A673 (cell line): Measurements from ENCODE around the gene TOLLIP. TPM values are rescaled to one million over a fixed set of nuclear protein-coding genes. Genes with fewer than 3 reads are reported as not detected.

Experiments used
- BruUV-seq: library from RNA; stranded (reverse); fragments of 400-500 nt; replicated peaks from 2 replicates; lab custom pipeline; 2021; lab: Mats Ljungman, UMichigan
- CTCF ChIA-PET: fragments of 300-600 bp; sonication (Branson Sonifier 250); formaldehyde crosslinking; loops from one replicate; lab custom pipeline; 2022; ENCODE audit warnings: antibody characterized with exemption; lab: Charles Lee
- POLR2A ChIA-PET: fragments of 300-600 bp; sonication (Branson Sonifier 250); formaldehyde crosslinking; loops from one replicate; lab custom pipeline; 2022; ENCODE audit warnings: antibody characterized with exemption; ENCODE audit not compliant: low non-redundant PET; lab: Charles Lee
- DNase-seq: peaks from one replicate; pipeline ENCODE4 v3.0.0-alpha.2; 2015; ENCODE audit warnings: low spot score
- H3K27ac ChIP-seq: fragments of 200-600 bp; sonication (generic); 2 replicates; pipeline ENCODE4 v1.5.1; 2016; ENCODE audit warnings: mixed run types, low read depth, mild to moderate bottlenecking, mixed read lengths, antibody characterized with exemption, low read length; ENCODE audit not compliant: poor library complexity, severe bottlenecking
- H3K27me3 ChIP-seq: fragments of 200-600 bp; sonication (generic); replicated peaks from 2 replicates; pipeline ENCODE4 v1.6.1; 2017; ENCODE audit warnings: mixed run types, low read depth, mild to moderate bottlenecking, mixed read lengths, antibody characterized with exemption, low read length; ENCODE audit not compliant: insufficient read depth, poor library complexity
- H3K36me3 ChIP-seq: fragments of 200-600 bp; sonication (generic); 2 replicates; pipeline ENCODE4 v1.6.1; 2016; ENCODE audit warnings: mixed run types, mild to moderate bottlenecking, mixed read lengths, antibody characterized with exemption, low read length; ENCODE audit not compliant: insufficient read depth, poor library complexity, severe bottlenecking
- H3K4me1 ChIP-seq: fragments of 200-600 bp; sonication (generic); 2 replicates; pipeline ENCODE4 v1.6.1; 2017; ENCODE audit warnings: mixed run types, mild to moderate bottlenecking, mixed read lengths, antibody characterized with exemption, low read length; ENCODE audit not compliant: insufficient read depth, poor library complexity, severe bottlenecking
- H3K4me3 ChIP-seq: fragments of 200-600 bp; sonication (generic); 2 replicates; pipeline ENCODE4 v1.5.1; 2016; ENCODE audit warnings: low read depth, mixed run types, mild to moderate bottlenecking, mixed read lengths, low read length; ENCODE audit not compliant: poor library complexity, severe bottlenecking
- H3K9me3 ChIP-seq: fragments of 200-600 bp; sonication (generic); 2 replicates; pipeline ENCODE4 v1.6.1; 2016; ENCODE audit warnings: mixed run types, low read depth, mild to moderate bottlenecking, mixed read lengths, antibody characterized with exemption, low read length; ENCODE audit not compliant: poor library complexity, severe bottlenecking
- EZH2 ChIP-seq: fragments of 200-600 bp; sonication (generic); IDR thresholded peaks from 2 replicates; pipeline ENCODE4 v1.6.1; 2017; ENCODE audit warnings: borderline replicate concordance, low read depth, mild to moderate bottlenecking, mixed read lengths, antibody characterized with exemption, low read length; ENCODE audit not compliant: poor library complexity, severe bottlenecking
- intact Hi-C: fragments of 100-400 bp; cut with micrococcal nuclease; formaldehyde crosslinking; loops from one replicate; pipeline ENCODE4 v1.10.0; 2022; ENCODE audit not compliant: unreplicated experiment
- total RNA-seq: library from RNA; stranded (reverse); gene quantifications from 2 replicates; pipeline ENCODE4 v1.2.3, GENCODE V29; 2021
- TF ChIP-seq, protein P1 (sequence below): fragments of 300-800, 200-600 bp; sonication (generic); conservative IDR thresholded peaks from 2 replicates; pipeline ENCODE4 v1.5.1; 2017; ENCODE audit warnings: low read depth, mild to moderate bottlenecking, antibody characterized with exemption, low read length, moderate library complexity, mixed read lengths

Gene TOLLIP
- total RNA-seq, 1 experiment from 2014 or later = 32.5 TPM

DNA sequence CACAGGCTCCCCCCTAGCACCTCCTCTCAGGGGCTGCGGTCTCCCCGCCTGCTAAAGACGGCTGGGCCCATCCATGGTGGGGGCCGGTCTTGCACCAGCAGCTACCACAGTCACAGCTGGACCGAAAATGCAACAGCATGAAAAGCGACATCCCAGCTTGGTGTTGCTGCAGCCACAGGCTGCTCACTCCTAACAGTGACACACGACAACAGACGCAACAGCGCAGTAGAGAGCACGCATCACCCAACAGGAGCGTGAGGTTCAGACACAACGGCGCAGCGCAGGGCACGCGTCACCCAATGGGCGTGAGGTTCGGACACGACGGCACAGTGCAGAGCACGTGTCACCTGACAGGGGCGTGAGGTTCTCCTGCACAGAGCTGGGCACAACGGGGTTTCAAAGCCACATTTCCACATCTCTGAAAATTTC is 24.1 kb downstream of the TOLLIP start:
- POLR2A ChIA-PET = no interaction called here
- no peak for DNase-seq
- intact Hi-C loops = no loop called here
- Histone ChIP-seq H3K36me3 (no peaks in the 10 kb centered on the region), H3K9me3 (no peaks in the 10 kb centered on the region), H3K4me1 (no peaks in the 10 kb centered on the region), H3K4me3 (no peak overlapping the region), H3K27me3 (no peaks in the 10 kb centered on the region), H3K27ac (no peak overlapping the region)
- no TSS peak for BruUV-seq
- CTCF ChIA-PET = no interaction called here
- TF ChIP-seq, protein P1, sequence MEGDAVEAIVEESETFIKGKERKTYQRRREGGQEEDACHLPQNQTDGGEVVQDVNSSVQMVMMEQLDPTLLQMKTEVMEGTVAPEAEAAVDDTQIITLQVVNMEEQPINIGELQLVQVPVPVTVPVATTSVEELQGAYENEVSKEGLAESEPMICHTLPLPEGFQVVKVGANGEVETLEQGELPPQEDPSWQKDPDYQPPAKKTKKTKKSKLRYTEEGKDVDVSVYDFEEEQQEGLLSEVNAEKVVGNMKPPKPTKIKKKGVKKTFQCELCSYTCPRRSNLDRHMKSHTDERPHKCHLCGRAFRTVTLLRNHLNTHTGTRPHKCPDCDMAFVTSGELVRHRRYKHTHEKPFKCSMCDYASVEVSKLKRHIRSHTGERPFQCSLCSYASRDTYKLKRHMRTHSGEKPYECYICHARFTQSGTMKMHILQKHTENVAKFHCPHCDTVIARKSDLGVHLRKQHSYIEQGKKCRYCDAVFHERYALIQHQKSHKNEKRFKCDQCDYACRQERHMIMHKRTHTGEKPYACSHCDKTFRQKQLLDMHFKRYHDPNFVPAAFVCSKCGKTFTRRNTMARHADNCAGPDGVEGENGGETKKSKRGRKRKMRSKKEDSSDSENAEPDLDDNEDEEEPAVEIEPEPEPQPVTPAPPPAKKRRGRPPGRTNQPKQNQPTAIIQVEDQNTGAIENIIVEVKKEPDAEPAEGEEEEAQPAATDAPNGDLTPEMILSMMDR = no peak
- TF ChIP-seq EZH2 = no peak

- Histone ChIP-seq H3K9me3 (no peaks in the 10 kb centered on the region), H3K4me1 (no peaks in the 10 kb centered on the region), H3K36me3 (peaks cover 3% of the 10 kb centered on the region), H3K27me3 (no peaks in the 10 kb centered on the region), H3K27ac (no peak overlapping the region), H3K4me3 (no peak overlapping the region)
- no peak for TF ChIP-seq EZH2
- TF ChIP-seq, protein P1 = no peak
- ChIA-PET POLR2A (no interaction called here), CTCF (no interaction called here)
- BruUV-seq = no TSS peak
- intact Hi-C loops = no loop called here
- no peak for DNase-seq
Observed at GRCh38 chr11:1283906-1284305, 25.5 kb downstream of the TOLLIP start.

DNA sequence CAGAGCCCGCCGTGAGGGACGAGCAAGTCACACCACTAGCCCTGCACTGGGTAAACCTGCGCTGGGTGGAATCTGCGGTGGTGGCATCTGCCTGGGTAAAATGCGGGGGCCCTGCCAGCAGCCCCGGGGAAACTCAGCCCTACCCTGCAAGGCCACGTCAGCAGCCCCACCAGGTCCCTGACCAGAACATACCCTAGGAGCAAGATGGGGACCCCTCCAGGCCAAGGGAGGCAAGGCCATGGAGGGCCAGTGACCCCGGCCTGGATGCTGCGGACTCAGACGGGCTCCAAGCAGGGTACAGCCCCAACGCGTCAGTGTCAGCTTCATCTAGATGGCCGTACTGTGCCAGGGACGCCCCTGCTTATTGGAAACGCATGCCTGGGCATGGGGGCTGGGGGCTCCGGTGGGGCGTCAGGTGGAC is 26.3 kb downstream of the TOLLIP start:
- DNase-seq = no peak
- intact Hi-C loops = no loop called here
- Histone ChIP-seq H3K4me1 (no peaks in the 10 kb centered on the region), H3K4me3 (no peak overlapping the region), H3K9me3 (no peaks in the 10 kb centered on the region), H3K27me3 (no peaks in the 10 kb centered on the region), H3K36me3 (peaks cover 3% of the 10 kb centered on the region), H3K27ac (no peak overlapping the region)
- CTCF ChIA-PET = no interaction called here
- BruUV-seq = no TSS peak
- TF ChIP-seq, protein P1 = no peak
- TF ChIP-seq EZH2 = no peak
- POLR2A ChIA-PET = no interaction called here
